GM12873 (cell line): Measurements from ENCODE around the gene PNMA5.

Experiments
- TF ChIP-seq, protein P1 (sequence below): IDR thresholded peaks from 2 replicates; pipeline ENCODE4 v1.5.1; 2012; ENCODE audit warnings: low read depth, mild to moderate bottlenecking, moderate library complexity, low read length, control low read depth; ENCODE audit not compliant: insufficient read depth; ENCODE audit errors: missing control alignments

PNMA5 gene

DNA sequence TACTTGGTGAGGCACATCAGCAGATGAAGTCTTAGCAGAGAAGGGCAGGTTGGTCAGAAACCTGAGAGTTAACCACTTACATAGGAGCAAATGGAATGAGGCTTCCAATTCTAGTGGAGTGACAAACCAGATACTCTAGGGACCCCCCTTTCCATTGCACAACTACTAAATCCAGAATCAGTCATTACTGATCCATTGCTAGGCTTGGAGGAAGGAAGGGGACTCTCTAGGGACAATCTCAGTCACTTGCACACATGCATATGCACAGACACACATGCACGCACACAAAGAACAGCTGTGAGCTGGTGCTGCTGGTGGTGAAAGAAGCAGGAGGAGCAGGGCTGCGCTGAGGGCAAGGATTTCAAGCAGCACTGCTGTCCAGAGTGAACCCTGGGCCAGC is 25.7 kb downstream of the PNMA5 start:
- TF ChIP-seq, protein P1, sequence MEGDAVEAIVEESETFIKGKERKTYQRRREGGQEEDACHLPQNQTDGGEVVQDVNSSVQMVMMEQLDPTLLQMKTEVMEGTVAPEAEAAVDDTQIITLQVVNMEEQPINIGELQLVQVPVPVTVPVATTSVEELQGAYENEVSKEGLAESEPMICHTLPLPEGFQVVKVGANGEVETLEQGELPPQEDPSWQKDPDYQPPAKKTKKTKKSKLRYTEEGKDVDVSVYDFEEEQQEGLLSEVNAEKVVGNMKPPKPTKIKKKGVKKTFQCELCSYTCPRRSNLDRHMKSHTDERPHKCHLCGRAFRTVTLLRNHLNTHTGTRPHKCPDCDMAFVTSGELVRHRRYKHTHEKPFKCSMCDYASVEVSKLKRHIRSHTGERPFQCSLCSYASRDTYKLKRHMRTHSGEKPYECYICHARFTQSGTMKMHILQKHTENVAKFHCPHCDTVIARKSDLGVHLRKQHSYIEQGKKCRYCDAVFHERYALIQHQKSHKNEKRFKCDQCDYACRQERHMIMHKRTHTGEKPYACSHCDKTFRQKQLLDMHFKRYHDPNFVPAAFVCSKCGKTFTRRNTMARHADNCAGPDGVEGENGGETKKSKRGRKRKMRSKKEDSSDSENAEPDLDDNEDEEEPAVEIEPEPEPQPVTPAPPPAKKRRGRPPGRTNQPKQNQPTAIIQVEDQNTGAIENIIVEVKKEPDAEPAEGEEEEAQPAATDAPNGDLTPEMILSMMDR: no peak

DNA sequence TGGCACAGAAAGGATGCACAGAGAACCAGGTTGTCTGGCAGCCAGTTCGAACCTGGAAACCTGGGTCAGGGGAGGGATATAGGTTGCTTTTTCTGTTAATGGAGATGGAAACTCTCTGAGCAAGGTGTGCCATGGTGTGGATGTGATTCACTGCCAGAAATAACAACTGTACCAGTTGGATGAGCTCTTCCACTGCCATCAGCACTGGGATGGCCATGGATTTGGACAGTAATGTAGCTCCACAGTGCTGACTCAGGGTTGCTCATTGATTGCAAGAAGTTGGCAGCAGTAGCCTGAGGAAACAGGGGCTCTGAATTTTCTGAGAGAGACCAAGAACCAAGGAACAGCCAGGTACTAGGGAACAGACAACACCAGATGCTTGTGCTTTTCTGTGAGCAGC is 33.8 kb downstream of the PNMA5 start:
- TF ChIP-seq, protein P1: no peak

DNA sequence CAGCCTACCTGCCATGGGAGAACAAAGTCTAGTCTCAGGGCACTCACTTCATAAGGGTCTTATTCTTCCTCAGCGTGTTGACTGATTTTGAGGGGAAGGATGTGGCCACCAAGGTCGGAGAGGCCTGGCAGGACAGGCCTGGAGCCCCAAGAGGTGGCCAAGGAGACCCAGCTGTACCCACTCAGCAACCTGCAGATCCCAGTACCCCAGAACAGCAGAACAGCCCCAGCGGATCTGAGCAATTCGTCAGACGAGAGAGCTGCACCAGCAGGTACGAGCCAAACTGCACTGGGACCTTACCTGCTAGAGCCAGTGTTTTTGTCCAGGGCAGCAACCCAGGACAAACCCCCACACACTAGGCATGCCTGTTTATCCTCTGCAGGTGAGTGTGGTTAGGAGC is 34.3 kb downstream of the PNMA5 start:
- TF ChIP-seq, protein P1: no peak

DNA sequence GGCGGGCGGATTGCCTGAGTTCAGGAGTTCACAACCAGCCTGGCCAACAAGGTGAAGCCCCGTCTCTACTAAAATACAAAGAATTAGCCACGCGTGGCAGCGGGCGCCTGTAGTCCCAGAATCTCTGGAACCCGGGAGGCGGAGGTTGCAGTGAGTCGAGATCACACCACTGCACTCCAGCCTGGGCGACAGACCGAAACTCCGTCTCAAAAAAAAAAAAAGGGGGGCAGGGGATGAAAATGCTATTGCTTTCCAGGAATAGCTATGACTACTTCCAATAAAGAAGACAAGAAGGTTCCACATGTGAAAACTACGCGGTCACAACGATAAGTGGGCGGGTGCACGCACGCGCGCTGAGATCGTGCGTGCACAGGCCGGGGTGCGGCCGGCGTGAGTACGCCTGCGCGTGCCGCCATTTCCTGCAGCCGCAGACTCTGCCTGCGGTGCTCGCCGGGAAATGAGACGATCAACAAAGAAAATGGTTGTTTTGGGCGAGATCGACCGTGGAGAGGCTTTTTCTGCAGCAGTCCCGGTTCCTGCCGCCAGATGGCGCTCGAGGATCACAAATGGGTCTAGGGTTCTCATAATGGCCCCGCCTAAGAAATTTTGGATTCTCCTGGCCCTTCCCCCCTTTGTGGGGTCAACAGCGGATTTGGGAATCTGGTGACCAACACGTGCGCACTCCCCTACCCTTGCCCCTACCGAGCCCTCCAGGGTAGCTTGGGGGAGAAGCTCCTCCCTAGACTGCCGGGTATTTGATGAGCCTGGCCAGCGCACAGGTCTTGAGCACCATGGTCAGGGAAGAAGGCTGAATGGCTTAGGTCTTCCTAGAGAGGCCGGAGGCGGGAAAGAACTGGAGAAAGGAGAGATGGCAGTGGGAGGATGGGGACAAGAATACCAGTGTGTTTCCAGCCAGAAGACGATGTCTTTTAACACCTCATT is 35.1 kb downstream of the PNMA5 start:
- TF ChIP-seq, protein P1: peak; percentile 90

DNA sequence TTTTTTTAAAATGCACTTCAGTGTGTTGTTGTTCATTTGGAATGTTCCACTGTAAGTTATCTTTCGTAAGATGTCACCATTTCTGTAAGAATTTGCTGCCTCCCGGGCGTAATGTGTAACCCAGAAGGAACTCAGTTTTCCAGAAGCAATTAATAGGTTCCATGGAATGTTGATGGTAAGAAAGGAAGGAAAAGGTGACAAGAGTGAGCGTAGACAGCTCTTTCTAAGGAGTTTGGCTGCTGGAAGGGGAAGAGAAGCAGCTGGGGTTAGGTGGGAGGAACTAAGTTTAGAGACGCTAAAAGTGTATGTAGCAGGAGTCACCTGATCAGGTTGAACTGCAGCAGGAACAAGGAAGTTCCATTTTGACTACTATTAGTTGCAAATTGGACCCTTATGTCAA is 35.9 kb downstream of the PNMA5 start:
- TF ChIP-seq, protein P1: no peak

DNA sequence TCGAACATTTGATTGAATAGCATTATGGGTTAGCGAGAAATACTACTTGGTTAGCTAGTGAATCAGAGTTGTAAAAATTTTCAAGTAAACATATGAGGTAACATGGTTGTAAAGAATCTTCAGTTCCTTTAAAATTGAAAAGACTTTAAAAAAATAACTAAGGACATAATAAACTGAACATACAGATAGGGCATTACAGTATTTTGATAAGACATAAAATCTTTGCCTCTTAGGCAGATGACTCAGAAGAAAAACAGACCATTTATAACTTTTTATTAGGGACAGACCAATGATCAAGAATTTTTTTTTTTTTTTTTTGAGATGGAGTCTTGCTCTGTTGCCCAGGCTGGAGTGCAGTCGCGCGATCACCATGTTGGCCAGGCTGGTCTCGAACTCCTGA is 43.1 kb downstream of the PNMA5 start:
- TF ChIP-seq, protein P1: no peak

DNA sequence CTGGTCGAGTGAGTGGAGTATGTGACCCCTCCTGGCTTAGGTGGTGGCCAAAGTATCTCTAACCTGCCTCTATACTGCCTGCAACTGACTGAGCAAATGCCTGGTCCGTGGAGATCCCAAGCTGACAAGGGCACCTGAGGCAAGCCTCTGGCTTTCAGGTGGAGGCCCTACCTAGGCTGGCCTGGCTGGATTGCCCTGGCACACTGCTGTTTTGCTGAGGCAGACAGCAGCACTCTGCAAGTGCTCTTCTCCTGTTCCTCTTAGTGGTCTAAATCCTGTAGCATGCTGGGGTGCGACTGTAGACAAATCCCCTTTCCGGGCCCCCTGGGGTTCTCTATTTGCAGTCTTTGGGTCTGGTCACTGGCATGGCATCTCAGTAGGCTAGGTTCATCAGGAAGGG is 44.8 kb downstream of the PNMA5 start:
- TF ChIP-seq, protein P1: no peak
